Fibroblast of peridontal ligament (primary cell): Measurements from ENCODE around the gene RBM38.
A peak's percentile ranks its signal among the peaks of the same experiment; 100 is the strongest.

Experiments used
- DNase-seq: peaks from one replicate; pipeline ENCODE4 v3.0.0-alpha.2; 2010; ENCODE audit errors: extremely low read depth

RBM38 gene

DNA sequence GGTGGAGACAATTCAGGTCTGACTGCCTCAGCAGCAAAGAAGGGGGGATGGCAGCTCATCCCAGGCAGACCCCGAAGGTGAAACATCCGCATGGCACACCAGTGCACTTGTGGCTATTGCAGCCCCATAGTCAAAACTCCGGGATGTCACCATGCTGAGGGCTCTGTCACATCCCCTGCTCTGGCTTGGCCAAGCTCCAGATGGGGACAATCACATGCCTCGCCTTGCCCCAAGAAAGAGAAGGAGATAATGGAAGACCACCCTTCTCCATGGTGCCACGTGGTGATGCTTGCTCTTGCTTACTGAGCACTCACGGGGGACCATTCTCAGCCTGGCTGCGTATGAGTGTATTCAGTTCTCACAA lies 60.2 kb downstream of the RBM38 start:
- no peak for DNase-seq

DNA sequence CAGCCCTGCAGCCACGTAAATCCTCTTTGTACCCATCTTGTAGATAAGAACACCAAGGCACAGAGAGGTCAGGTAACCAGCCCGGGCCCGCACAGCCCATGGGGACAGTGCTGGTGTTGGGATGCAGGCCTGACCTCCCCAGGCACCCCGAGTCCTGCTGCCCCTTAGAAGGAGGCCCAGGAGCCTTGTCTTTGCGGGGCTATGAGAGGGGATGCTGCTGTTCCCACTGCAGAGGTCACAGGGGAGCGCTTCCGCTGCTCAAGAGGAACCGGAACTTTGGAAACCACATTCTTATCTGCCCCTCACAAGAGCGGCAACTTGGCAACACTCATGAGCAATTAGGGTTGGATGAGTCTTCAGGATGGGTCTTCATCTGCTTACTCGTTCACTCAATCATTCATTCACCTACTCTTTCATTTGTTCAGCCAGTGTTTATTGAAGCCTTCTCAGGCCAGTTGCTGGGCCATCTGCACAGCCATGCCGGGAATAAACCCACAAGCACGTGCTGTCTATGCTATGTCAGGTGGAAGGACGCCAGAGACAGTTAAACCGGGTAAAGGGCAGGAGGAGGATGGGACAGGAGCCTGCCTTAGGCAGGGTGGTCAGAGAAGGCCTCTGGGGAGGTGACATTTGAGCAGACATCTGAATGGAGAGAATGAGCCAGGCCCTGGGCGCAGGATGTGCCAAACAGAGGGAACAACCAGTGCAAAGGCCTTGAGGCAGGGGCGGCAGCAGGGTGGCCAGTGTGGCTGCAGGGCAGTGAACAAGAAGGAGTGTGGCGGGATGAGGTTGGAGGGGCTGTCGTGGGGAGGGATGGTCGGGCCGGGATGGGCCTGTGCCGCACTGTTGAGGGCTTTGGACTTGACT lies 60.8 kb downstream of the RBM38 start:
- DNase-seq: no peak

GRCh38 chr20:57455386-57455785 lies 64.2 kb downstream of the RBM38 start:
- DNase-seq: no peak

- DNase-seq: no peak
These were observed 64.9 kb downstream of the RBM38 start for GRCh38 chr20:57456116-57456515.

GRCh38 chr20:57457243-57458095 lies 66.3 kb downstream of the RBM38 start:
- DNase-seq: peak; percentile 5

- peak; percentile 47 for DNase-seq
These were observed 67.4 kb downstream of the RBM38 start for GRCh38 chr20:57458400-57459160.
